ENCODE measurements around the gene FUT2.
A peak's percentile ranks its signal among the peaks of the same experiment; 100 is the strongest.

The FUT2 gene

GRCh38 chr19:48745208-48745995, 49.6 kb downstream of the FUT2 start:
- peaks cover 2% of the 10 kb centered on the region for H3K4me1 ChIP-seq (ENCODE audit: control insufficient read depth, insufficient read depth, low read length)
- no peaks in the 10 kb centered on the region for H3K9me3 ChIP-seq (ENCODE audit: control insufficient read depth in 2 of 2, low read length in 2 of 2)
- no peak overlapping the region for H3K27ac ChIP-seq (ENCODE audit: low read length)
- H3K4me3 ChIP-seq (ENCODE audit: low read length in 2 of 2): no peak overlapping the region
- no peak overlapping the region for H3K9ac ChIP-seq (ENCODE audit: low read length in 2 of 2)
- peaks cover 26 to 28% of the 10 kb centered on the region in 2 donors for H3K27me3 ChIP-seq (ENCODE audit: control insufficient read depth in 1 of 2, insufficient read depth in 2 of 2, low read length in 2 of 2)
- no peaks in the 10 kb centered on the region for H3K36me3 ChIP-seq (ENCODE audit: control insufficient read depth in 2 of 2, insufficient read depth in 2 of 2, low read length in 2 of 2)

- H3K27me3 ChIP-seq (ENCODE audit: control insufficient read depth in 1 of 2, insufficient read depth in 2 of 2, low read length in 2 of 2): peaks cover 33 to 34% of the 10 kb centered on the region in 2 donors
- H3K4me3 ChIP-seq (ENCODE audit: low read length in 2 of 2): no peak overlapping the region
- H3K9ac ChIP-seq (ENCODE audit: low read length in 2 of 2): no peak overlapping the region
- no peaks in the 10 kb centered on the region for H3K36me3 ChIP-seq (ENCODE audit: control insufficient read depth in 2 of 2, insufficient read depth in 2 of 2, low read length in 2 of 2)
- H3K27ac ChIP-seq (ENCODE audit: low read length): no peak overlapping the region
- no peaks in the 10 kb centered on the region for H3K9me3 ChIP-seq (ENCODE audit: control insufficient read depth in 2 of 2, low read length in 2 of 2)
- no peaks in the 10 kb centered on the region for H3K4me1 ChIP-seq (ENCODE audit: control insufficient read depth, insufficient read depth, low read length)
Observed at GRCh38 chr19:48746110-48746509, 50.3 kb downstream of the FUT2 start.

- Histone ChIP-seq H3K4me3 (ENCODE audit: low read length in 2 of 2) (peak within 1 kb of the TSS; percentile 19 to 59), H3K27ac (ENCODE audit: low read length) (no peak within 1 kb of the TSS), H3K4me1 (ENCODE audit: control insufficient read depth, insufficient read depth, low read length) (no peaks in the 10 kb centered on the region), H3K9ac (ENCODE audit: low read length in 2 of 2) (no peak within 1 kb of the TSS), H3K9me3 (ENCODE audit: control insufficient read depth in 2 of 2, low read length in 2 of 2) (no peaks in the 10 kb centered on the region), H3K36me3 (ENCODE audit: control insufficient read depth in 2 of 2, insufficient read depth in 2 of 2, low read length in 2 of 2) (no peaks in the 10 kb centered on the region), H3K27me3 (ENCODE audit: control insufficient read depth in 1 of 2, insufficient read depth in 2 of 2, low read length in 2 of 2) (peaks cover 38 to 39% of the 10 kb centered on the region in 2 donors)
Observed at GRCh38 chr19:48746738-48747575, 51.2 kb downstream of the FUT2 start, which contains the start of gene IZUMO1. TSS of gene IZUMO1 (minus strand) at chr19:48746909. CDS start at chr19:48745859, 1,050 bp downstream.

- H3K27me3 ChIP-seq (ENCODE audit: control insufficient read depth in 1 of 2, insufficient read depth in 2 of 2, low read length in 2 of 2): peaks cover 45 to 53% of the 10 kb centered on the region in 2 donors
Observed at GRCh38 chr19:48749571-48750198, 53.9 kb downstream of the FUT2 start.

GRCh38 chr19:48750351-48750750, 54.6 kb downstream of the FUT2 start:
- Histone ChIP-seq H3K27ac (ENCODE audit: low read length) (no peak overlapping the region), H3K9ac (ENCODE audit: low read length in 2 of 2) (no peak overlapping the region), H3K4me1 (ENCODE audit: control insufficient read depth, insufficient read depth, low read length) (peaks cover 7% of the 10 kb centered on the region), H3K4me3 (ENCODE audit: low read length in 2 of 2) (no peak overlapping the region), H3K36me3 (ENCODE audit: control insufficient read depth in 2 of 2, insufficient read depth in 2 of 2, low read length in 2 of 2) (no peaks in the 10 kb centered on the region), H3K9me3 (ENCODE audit: control insufficient read depth in 2 of 2, low read length in 2 of 2) (no peaks in the 10 kb centered on the region), H3K27me3 (ENCODE audit: control insufficient read depth in 1 of 2, insufficient read depth in 2 of 2, low read length in 2 of 2) (peaks cover 46 to 52% of the 10 kb centered on the region in 2 donors)

More at GRCh38 chr19:48749571-48750198, 53.9 kb downstream of the FUT2 start:
- Histone ChIP-seq H3K9ac (ENCODE audit: low read length in 2 of 2) (no peak overlapping the region), H3K36me3 (ENCODE audit: control insufficient read depth in 2 of 2, insufficient read depth in 2 of 2, low read length in 2 of 2) (no peaks in the 10 kb centered on the region), H3K4me1 (ENCODE audit: control insufficient read depth, insufficient read depth, low read length) (peaks cover 7% of the 10 kb centered on the region), H3K4me3 (ENCODE audit: low read length in 2 of 2) (no peak overlapping the region), H3K27ac (ENCODE audit: low read length) (no peak overlapping the region), H3K9me3 (ENCODE audit: control insufficient read depth in 2 of 2, low read length in 2 of 2) (no peaks in the 10 kb centered on the region)

- Histone ChIP-seq H3K9me3 (ENCODE audit: control insufficient read depth in 2 of 2, low read length in 2 of 2) (no peaks in the 10 kb centered on the region), H3K4me1 (ENCODE audit: control insufficient read depth, insufficient read depth, low read length) (peaks cover 7% of the 10 kb centered on the region), H3K9ac (ENCODE audit: low read length in 2 of 2) (no peak overlapping the region), H3K36me3 (ENCODE audit: control insufficient read depth in 2 of 2, insufficient read depth in 2 of 2, low read length in 2 of 2) (no peaks in the 10 kb centered on the region), H3K4me3 (ENCODE audit: low read length in 2 of 2) (no peak overlapping the region), H3K27me3 (ENCODE audit: control insufficient read depth in 1 of 2, insufficient read depth in 2 of 2, low read length in 2 of 2) (peaks cover 43 to 46% of the 10 kb centered on the region in 2 donors), H3K27ac (ENCODE audit: low read length) (no peak overlapping the region)
Observed at GRCh38 chr19:48750771-48751504, 55.2 kb downstream of the FUT2 start.

- H3K9ac ChIP-seq (ENCODE audit: low read length in 2 of 2): peak overlapping the region in 1 of 2 donors; percentile 13
- no peak overlapping the region for H3K27ac ChIP-seq (ENCODE audit: low read length)
- H3K9me3 ChIP-seq (ENCODE audit: control insufficient read depth in 2 of 2, low read length in 2 of 2): no peaks in the 10 kb centered on the region
- peak overlapping the region; percentile 53 to 64 for H3K4me3 ChIP-seq (ENCODE audit: low read length in 2 of 2)
- no peaks in the 10 kb centered on the region for H3K36me3 ChIP-seq (ENCODE audit: control insufficient read depth in 2 of 2, insufficient read depth in 2 of 2, low read length in 2 of 2)
- peaks cover 33 to 36% of the 10 kb centered on the region in 2 donors for H3K27me3 ChIP-seq (ENCODE audit: control insufficient read depth in 1 of 2, insufficient read depth in 2 of 2, low read length in 2 of 2)
- H3K4me1 ChIP-seq (ENCODE audit: control insufficient read depth, insufficient read depth, low read length): peaks cover 7% of the 10 kb centered on the region
Observed at GRCh38 chr19:48751845-48752495, 56.2 kb downstream of the FUT2 start.

- Histone ChIP-seq H3K9ac (ENCODE audit: low read length in 2 of 2) (peak within 1 kb of the TSS in 1 of 2 donors; percentile 13), H3K27me3 (ENCODE audit: control insufficient read depth in 1 of 2, insufficient read depth in 2 of 2, low read length in 2 of 2) (peaks cover 31 to 36% of the 10 kb centered on the region in 2 donors), H3K36me3 (ENCODE audit: control insufficient read depth in 2 of 2, insufficient read depth in 2 of 2, low read length in 2 of 2) (no peaks in the 10 kb centered on the region), H3K9me3 (ENCODE audit: control insufficient read depth in 2 of 2, low read length in 2 of 2) (no peaks in the 10 kb centered on the region), H3K4me1 (ENCODE audit: control insufficient read depth, insufficient read depth, low read length) (peaks cover 7% of the 10 kb centered on the region), H3K27ac (ENCODE audit: low read length) (no peak within 1 kb of the TSS), H3K4me3 (ENCODE audit: low read length in 2 of 2) (peak within 1 kb of the TSS; percentile 53 to 64)
Observed at GRCh38 chr19:48752496-48753365, 57.0 kb downstream of the FUT2 start, which contains the start of gene FUT1. TSS of gene FUT1 (minus strand) at chr19:48752641. CDS start at chr19:48751281, 1,360 bp downstream.

- H3K9me3 ChIP-seq (ENCODE audit: control insufficient read depth in 2 of 2, low read length in 2 of 2): no peaks in the 10 kb centered on the region
- H3K9ac ChIP-seq (ENCODE audit: low read length in 2 of 2): no peak within 1 kb of the TSS
- H3K27ac ChIP-seq (ENCODE audit: low read length): no peak within 1 kb of the TSS
- peaks cover 7% of the 10 kb centered on the region for H3K4me1 ChIP-seq (ENCODE audit: control insufficient read depth, insufficient read depth, low read length)
- H3K36me3 ChIP-seq (ENCODE audit: control insufficient read depth in 2 of 2, insufficient read depth in 2 of 2, low read length in 2 of 2): no peaks in the 10 kb centered on the region
- peaks cover 22 to 29% of the 10 kb centered on the region in 2 donors for H3K27me3 ChIP-seq (ENCODE audit: control insufficient read depth in 1 of 2, insufficient read depth in 2 of 2, low read length in 2 of 2)
- no peak within 1 kb of the TSS for H3K4me3 ChIP-seq (ENCODE audit: low read length in 2 of 2)
Observed at GRCh38 chr19:48755084-48755641, 59.4 kb downstream of the FUT2 start, which contains the start of gene FGF21. TSS of gene FGF21 (plus strand) at chr19:48755524. CDS start at chr19:48756237, 713 bp downstream.

All from stomach smooth muscle (tissue), 2 donors.